GM21576 (cell line): Measurements from ENCODE around the gene SLBP.
"Not testable (repeated sequence)": the region's sequence is repeated elsewhere in the genome, so short reads cannot be mapped to it uniquely, and the experiment has no call there.

Experiments
- ATAC-seq: cut with Tn5 transposase; IDR thresholded peaks from one replicate; pipeline ENCODE4 v1.9.1; 2021; ENCODE audit warnings: mild to moderate bottlenecking, moderate library complexity; ENCODE audit not compliant: unreplicated experiment

SLBP gene

GRCh38 chr4:1678244-1678643 is 33.9 kb downstream of the SLBP start:
- ATAC-seq = no peak

GRCh38 chr4:1676605-1677525 is 35.3 kb downstream of the SLBP start:
- ATAC-seq = no peak

- ATAC-seq = no peak
These were observed 36.3 kb downstream of the SLBP start for GRCh38 chr4:1675802-1676137.

GRCh38 chr4:1675136-1675801 is 36.9 kb downstream of the SLBP start:
- no peak for ATAC-seq

- no peak for ATAC-seq
These were observed 37.4 kb downstream of the SLBP start for GRCh38 chr4:1674682-1675081.

- no peak for ATAC-seq
These were observed 38.4 kb downstream of the SLBP start for GRCh38 chr4:1673671-1674070.

- ATAC-seq = not testable (repeated sequence)
These were observed 41.1 kb downstream of the SLBP start for GRCh38 chr4:1671011-1671410.

- ATAC-seq = no peak
These were observed 41.8 kb downstream of the SLBP start for GRCh38 chr4:1670279-1670678.

GRCh38 chr4:1669850-1670249 is 42.3 kb downstream of the SLBP start:
- no peak for ATAC-seq

GRCh38 chr4:1669270-1669669 is 42.8 kb downstream of the SLBP start:
- ATAC-seq = no peak

GRCh38 chr4:1668488-1668840 is 43.7 kb downstream of the SLBP start:
- no peak for ATAC-seq

- no peak for ATAC-seq
These were observed 44.8 kb downstream of the SLBP start for GRCh38 chr4:1667273-1667672.

GRCh38 chr4:1666391-1666790 is 45.7 kb downstream of the SLBP start:
- ATAC-seq = no peak

GRCh38 chr4:1664141-1664540 is 48.0 kb downstream of the SLBP start:
- no peak for ATAC-seq

GRCh38 chr4:1663549-1663948 is 48.6 kb downstream of the SLBP start:
- ATAC-seq = no peak

GRCh38 chr4:1661695-1662094 is 50.4 kb downstream of the SLBP start:
- no peak for ATAC-seq

- ATAC-seq = no peak
These were observed 51.0 kb downstream of the SLBP start for GRCh38 chr4:1660948-1661677.

GRCh38 chr4:1659104-1660043 is 52.7 kb downstream of the SLBP start:
- ATAC-seq = no peak

GRCh38 chr4:1658581-1658980 is 53.5 kb downstream of the SLBP start:
- ATAC-seq = no peak

- ATAC-seq = no peak
These were observed 54.0 kb downstream of the SLBP start for GRCh38 chr4:1658146-1658545.

- no peak for ATAC-seq
These were observed 55.1 kb downstream of the SLBP start for GRCh38 chr4:1656986-1657385.
